Activated T-cell treated with anti-CD3 and anti-CD28 coated beads for 48 hours (primary cell): ENCODE data around the gene DNAJA3.
A peak's percentile ranks its signal among the peaks of the same experiment; 100 is the strongest.

Experiments used
- DNase-seq: peaks from one replicate; pipeline ENCODE4 v3.0.0-alpha.2; 2020; ENCODE audit warnings: low read depth

DNAJA3 gene

GRCh38 chr16:4407543-4408322 lies 17.9 kb upstream of the DNAJA3 start:
- no peak for DNase-seq

DNA sequence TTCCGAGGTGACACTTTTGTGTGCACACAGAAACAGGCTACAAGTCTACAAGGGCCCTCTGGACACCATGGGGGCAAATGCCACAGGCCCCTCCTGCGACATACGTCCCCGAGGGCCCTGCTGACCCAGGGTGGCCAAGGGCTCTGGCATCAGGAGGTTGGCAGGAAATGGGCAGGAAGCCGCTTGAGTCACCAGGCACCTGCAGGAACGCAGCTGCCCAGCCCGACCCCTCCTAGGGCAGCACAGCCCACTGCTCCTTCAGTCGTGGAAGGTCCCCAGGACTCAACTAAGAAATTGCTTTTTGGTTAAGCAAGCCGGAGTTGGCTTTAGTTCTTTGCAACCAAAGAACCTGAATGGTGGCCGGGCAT lies 17.4 kb upstream of the DNAJA3 start:
- no peak for DNase-seq

DNA sequence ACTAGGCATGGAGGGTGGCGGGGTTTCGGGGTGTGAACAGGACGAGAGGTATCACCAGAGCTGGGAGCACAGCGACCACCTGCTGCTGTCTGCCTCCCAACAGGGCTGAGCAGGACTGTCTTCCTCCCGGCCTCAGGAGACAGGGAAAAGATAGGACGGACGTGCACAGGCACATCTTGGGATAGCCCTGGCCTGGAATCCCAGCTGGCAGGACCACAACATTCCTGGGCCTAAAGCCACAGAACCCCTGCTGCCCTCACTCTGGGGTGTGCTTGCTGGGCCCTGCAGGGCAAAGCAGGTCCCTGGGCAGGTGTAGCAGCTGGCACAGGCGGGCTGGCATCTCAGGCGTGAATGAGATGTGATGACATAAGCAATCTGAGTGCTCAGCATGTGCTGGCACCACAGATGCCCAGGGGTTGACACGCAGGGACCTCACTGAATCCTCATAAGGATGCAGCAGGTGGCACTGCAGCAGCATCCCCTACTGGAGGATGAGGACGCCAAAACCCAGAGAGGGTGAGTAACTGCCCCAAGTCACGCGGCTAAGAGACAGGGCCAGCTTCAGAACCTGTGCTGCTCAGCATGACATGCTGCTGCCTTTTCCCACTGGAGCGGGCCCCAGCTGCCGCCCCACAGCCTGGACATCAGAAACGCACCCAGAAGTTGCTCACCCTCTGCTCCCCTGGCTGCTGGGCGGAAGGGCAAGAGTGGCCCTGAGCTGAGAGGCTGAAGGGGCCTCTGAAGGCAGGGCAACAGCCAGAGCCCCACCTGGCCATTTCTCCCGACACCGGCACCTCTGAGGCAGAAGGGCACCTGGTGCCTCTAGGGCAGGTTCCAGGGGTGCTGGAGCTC lies 16.4 kb upstream of the DNAJA3 start:
- DNase-seq: no peak

GRCh38 chr16:4410335-4411075 lies 15.2 kb upstream of the DNAJA3 start:
- no peak for DNase-seq

DNA sequence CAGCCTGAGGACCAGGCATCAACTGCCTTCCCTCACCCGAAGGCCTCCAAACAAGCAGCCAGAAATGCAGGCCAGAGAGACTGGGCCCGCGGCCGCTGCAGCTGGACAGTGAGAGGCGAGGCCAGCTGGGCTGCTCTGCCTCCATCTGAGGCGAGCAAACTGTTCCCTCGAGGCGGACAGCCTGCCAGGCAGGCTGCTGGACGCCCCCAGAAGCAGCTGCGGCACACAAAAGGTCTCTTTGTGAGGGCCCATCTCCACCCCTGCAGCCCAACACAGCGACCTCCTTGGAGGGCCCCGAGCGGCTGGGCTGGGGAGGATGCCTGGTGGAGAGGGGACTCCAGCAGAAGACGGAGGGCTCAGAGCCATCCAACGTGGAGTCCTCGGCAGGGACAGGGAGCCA lies 14.0 kb upstream of the DNAJA3 start:
- DNase-seq: no peak

- no peak for DNase-seq
These were observed 13.5 kb upstream of the DNAJA3 start for GRCh38 chr16:4412159-4412558.

DNA sequence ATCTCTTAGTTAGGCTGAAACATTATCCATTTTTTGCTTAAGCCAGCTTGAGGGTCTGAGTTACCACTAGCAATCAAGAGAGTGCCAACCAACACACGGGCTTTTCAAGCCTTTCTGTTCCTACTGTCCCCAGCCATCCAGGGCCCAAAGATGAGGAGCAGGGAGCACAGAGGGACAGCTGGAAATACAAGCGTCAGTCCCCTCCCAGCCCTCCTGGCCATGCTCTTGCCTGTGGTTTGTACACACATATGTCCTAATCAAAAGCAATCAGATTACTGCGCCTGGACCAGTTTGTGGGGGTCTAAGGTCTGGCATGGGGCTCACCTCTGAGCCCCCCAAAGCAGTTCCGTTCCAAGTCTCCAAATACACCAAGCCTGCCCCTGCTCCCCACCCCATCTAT lies 12.8 kb upstream of the DNAJA3 start:
- DNase-seq: no peak

DNA sequence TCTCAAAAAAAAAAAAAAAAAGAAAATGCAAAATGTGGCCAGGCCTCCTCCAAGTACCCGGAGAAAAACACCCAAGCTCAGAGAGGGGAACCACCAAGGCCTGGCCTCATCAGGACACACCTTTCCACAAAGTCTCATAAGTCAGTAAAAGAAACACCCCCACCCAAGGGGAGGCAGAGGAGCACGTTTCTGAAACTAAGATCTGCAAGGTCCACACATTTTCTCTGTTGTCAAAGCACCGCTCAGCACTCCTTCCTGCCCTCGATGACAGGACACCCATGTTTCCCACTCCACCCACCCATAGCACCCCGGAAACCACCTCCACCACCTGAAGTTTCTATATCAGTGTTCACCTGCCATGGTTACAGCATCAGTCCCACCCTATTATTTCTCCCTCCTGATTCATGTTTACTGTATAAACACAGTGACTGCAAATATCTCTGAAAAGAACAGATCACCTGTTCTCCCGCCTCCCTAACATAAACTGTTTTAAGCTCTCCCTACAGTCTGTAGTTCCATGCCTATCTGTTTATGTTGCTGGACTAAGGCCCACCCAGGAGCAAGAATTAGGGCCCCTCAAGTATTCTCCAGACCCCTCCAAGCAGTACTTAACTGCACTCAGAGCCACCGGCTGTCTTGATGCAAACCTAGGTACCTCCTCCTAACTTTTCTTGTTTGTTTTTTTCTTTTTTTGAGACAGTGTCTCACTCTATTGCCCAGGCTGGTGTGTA lies 11.3 kb upstream of the DNAJA3 start:
- peak; percentile 73 for DNase-seq

DNA sequence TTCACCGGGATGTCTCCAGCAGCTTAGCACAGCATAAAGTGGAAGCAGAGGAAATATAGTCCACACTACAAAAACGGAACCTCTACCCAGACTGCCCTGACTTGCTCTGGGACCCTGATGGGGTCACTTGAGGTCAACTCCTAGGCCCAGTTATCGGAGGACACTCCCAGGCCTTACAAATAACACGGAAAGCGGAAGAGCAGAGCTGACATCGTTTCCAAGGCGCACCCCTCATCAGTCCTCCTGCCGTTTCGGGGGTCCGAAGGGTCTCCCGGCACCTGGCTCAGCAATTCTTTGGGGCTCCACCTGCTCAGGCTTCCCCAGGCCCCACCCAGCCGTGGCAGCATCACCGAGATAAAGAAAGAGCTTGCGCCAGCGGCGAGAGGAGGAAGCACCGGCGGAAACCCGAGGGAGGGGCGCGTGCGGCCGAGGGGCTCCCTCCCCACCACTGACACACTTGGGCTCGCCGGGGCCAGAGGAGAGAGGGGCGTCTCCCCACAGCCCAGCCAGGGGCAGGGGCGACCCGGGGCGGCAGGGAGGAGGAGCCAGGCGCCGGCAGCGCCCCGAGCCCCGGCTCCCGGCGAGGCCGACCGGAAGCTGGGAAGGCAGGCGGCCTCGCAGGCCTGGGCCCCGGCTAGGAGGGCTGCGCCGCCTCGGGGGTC lies 10.0 kb upstream of the DNAJA3 start:
- peak; percentile 44 for DNase-seq

- peak; percentile 99 for DNase-seq
These were observed 9.3 kb upstream of the DNAJA3 start, which contains the start of gene CORO7 for GRCh38 chr16:4416200-4417032. CORO7 (minus strand) TSS chr16:4416596; CDS start chr16:4416518, 78 bp downstream.

- DNase-seq: no peak
These were observed 6.2 kb upstream of the DNAJA3 start for GRCh38 chr16:4419402-4419959.

DNA sequence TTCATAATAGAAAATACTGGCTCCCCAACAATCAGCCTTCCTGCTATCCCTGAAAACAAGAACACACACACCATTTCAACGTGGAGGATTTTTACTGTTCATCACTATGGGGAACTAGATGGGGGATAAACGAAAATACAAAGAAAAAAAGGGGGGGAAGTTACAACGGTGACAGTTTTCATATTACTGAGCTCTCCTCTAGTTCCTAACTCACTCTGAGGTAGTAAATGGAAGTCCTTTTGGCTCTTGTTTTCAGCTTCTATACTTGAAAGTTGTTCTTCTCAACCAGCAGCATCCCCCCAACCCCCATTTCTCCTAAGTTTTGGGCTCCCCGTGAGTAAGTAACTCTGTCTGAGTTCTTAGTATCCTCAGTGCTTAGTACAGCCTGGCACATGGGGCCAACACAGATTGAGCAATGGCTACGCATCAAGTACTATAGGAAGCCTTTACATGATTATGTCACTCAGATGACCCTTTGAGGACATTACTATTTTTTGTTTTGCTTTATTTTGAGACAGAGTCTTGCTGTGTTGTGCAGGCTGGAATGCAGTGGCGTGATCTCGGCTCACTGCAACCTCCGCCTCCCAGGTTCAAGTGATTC lies 5.1 kb upstream of the DNAJA3 start:
- no peak for DNase-seq

DNA sequence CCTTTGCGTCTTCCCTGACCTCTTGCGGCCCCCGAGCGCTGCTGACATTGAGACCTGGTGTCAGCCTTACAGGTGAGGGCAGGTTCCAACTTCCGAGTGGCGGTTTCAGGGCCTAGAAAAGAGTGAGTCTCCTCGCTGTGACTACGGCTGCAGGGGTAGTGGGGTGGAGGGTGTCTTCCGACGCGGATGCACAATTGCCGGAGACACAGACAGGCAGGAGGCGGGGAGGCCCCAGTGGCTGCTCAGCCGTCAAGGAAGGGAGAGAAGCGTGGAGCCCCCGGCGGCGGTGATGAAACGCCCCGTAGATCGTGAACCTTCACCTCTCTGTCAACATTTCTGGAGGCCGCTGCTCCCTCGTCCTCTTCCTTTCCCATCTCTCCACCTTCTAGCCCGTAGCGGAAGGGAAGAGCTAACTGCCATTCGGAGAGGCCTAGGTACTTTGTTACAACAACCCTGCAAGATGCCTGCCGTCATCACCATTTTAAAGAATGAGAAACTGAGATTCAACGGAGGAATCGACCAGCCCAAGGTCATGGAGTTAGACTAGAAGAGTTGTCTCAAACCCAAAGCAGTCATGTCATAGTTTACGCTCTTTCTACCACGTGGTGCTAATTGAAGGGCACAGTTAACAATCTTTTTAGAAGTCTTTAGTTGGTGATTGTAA lies 485 bp downstream of the DNAJA3 start:
- no peak for DNase-seq

- DNase-seq: no peak
These were observed 1.2 kb downstream of the DNAJA3 start for GRCh38 chr16:4426722-4427372.

DNA sequence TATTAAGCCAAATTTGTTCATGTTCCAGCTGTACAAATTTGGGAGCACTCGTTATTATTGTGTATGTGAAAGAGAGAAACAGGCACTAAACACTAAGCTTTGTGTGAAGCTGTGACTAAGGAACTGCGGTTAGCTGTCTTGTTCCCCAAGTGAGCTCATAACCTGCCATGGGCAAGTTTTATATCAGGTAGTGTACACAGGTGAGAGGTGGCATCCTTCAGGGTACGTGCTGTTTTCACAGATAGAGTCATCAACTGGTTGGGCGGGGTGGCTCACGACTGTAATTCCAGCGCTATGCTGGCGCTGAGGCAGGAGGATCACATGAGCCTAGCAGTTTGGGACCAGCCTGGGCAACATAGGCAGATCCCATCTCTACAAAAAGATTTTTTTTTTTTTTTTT lies 2.8 kb downstream of the DNAJA3 start:
- no peak for DNase-seq

GRCh38 chr16:4431023-4431422 lies 5.4 kb downstream of the DNAJA3 start:
- DNase-seq: no peak

GRCh38 chr16:4433228-4433627 lies 7.6 kb downstream of the DNAJA3 start:
- DNase-seq: no peak

GRCh38 chr16:4433914-4434787 lies 8.5 kb downstream of the DNAJA3 start:
- no peak for DNase-seq
